ENCODE results near the gene TLE3.

DNA sequence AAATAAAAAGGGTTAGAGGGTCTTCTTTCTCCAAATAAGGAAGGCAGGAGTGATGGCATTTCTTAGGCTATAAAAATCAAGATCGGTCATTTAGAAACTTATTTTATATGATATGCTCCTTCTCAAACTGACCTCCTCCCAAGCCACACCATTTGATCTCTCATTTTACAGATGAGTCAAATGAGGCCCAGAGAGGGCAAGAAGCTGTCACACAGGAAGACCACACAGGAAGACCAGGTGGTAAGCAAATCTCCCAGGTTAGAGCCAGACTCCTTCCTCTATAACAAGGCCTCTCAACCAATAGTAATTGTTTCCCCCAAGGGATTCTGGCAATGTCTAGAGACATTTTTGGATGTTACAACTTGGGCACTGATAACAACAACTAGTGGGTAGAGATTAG, 13.8 kb downstream of the TLE3 start:
- TF ChIP-seq YY1 (IDR thresholded peaks at IDR 0.05; ENCODE audit: insufficient read depth, insufficient read length) = no peak
- TF ChIP-seq SUZ12 (IDR thresholded peaks at IDR 0.05; ENCODE audit: extremely low read depth, insufficient read depth, insufficient read length) = no peak
- no peak for TF ChIP-seq ZNF274 (IDR thresholded peaks at IDR 0.05; ENCODE audit: low read depth, low read length)
